Left renal pelvis (tissue), 4 donors: Measurements from ENCODE around the gene HMGCS1. TPM values are rescaled to one million over a fixed set of nuclear protein-coding genes. Genes with fewer than 3 reads are reported as not detected.
"Not testable (repeated sequence)": the region's sequence is repeated elsewhere in the genome, so short reads cannot be mapped to it uniquely, and the experiment has no call there.

Source experiments
- DNase-seq, 4 donors: peaks; one replicate each; pipeline ENCODE4 v3.0.0-alpha.2; 2013; ENCODE audit warnings: low read depth in 4 of 4, low spot score in 3 of 4
- polyA plus RNA-seq, 4 donors: library from polyadenylated mRNA; unstranded; fragments of 120-200 nt; gene quantifications; one replicate each; pipeline ENCODE4 v1.2.1, GENCODE V29; 2013; ENCODE audit not compliant: insufficient read length in 4 of 4

Gene HMGCS1
- polyA plus RNA-seq, 4 donors = 68.6 to 135 (median 121) TPM

GRCh38 chr5:43313854-43314457, 744 bp upstream of the HMGCS1 start:
- peak in 1 of 4 donors; percentile 17 for DNase-seq

DNA sequence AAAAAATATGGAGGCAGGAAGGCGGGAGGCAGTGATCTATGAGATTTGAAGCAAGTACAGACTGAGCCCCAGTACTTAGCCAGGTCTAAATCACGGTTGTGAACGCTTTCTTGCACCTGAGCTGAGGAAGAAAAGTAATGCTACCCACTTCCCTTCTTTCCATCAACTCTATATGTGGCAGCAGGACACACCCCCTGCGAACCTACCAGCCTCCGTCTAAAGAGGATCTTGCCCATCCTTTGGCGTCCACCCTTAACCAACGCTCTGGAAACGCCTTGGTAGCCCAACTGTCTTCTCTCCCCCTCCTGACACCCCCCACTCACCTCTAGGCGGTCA, 545 bp downstream of the HMGCS1 start:
- peak in 1 of 4 donors; percentile 55 for DNase-seq

DNA sequence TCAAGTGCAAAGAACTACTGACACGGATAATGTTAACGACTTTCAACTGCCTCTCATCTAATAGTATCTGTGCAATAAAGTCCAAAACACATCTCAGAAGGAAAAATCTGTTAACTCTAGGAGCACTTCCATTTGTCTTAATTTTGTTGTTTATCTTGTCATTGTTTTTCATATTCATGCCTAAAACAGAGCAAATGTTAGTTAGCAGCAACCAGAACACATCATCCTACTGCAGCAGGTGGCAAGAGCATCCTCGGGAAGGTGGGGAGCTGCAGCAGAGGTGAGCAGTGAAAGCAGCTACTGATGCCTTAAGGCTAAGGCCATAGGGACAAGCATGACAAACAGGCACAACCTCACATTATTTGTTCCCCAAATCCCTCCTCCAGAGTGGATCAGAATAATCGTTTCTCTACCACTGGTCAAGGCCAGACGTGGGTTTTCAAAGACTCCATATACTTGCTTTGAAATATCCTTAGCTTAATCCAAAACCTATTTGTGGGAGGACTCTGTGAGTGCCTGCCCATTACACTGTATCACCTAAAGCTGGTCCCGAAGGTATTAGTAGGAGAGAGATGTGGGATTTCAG, 1.0 kb downstream of the HMGCS1 start:
- DNase-seq = no peak

- DNase-seq = peak in 1 of 4 donors; percentile 24
Observed at GRCh38 chr5:43309637-43310036, 3.6 kb downstream of the HMGCS1 start.

GRCh38 chr5:43309122-43309521, 4.1 kb downstream of the HMGCS1 start:
- no peak for DNase-seq

DNA sequence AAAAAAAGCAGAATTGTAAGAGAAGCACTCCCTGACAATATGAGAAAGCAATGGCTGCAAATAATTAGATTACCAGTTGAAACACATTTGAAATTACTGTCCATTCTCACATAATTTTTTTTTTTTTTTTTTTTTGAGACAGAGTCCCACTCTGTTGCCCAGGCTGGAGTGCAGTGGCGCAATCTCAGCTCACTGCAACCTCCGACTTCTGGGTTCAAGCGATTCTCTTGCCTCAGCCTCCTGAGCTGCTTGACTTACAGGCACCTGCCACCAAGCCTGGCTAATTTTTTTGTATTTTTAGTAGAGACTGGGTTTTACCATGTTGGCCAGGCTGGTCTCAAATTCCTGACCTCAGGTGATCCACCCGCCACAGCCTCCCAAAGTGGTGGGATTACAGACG, 6.3 kb downstream of the HMGCS1 start:
- not testable (repeated sequence) for DNase-seq

DNA sequence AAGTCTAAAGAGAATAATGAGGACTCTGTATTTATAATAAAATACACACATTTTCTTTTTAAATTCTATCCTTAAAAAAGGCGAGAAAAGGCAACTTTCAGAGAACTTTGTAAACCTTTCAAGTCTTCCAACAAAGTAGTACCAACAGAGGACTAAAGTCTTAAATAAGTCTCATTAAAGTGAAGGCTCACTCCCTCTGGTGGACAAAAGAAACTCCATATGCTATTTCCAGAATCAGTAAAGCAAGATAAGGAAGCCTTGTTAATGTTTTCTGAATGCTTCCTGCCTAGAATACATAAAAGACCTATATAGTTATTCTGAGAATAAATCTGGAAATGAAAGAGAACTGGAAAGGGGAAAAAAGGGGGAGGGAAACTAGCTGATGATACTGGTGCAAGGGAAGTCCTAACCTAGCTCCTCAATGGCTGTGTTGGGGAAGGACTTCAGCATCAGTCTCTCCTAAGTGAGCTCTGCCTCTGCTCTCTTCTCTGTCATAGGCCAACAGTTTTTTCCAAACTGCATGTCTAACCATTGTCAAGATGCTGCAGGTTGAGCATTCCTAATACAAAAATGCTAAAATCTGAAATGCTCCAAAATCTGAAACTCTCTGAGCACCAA, 7.2 kb downstream of the HMGCS1 start:
- peak in 2 of 4 donors; percentile 53 to 70 for DNase-seq

GRCh38 chr5:43304525-43304924, 8.7 kb downstream of the HMGCS1 start:
- no peak for DNase-seq

DNA sequence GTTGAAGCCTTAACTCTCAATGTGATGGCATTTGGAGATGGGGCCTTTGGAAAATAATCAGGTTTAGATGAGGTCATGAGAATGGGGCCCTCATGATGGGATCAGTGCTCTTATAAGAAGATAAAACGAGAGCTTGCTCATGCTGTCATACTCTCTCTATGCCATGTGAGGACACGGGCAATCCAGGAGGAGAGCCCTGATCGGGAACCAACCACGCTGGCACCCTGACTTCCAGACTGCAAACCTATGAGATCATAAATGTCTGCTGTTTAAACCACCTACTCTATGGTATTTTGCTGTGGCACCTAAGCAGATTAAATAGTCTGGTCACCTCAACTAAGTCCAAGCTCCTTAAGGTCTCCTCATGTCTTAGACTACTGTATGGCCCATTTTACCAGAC, 10.0 kb downstream of the HMGCS1 start:
- DNase-seq = no peak

- DNase-seq = no peak
Observed at GRCh38 chr5:43302481-43302880, 10.7 kb downstream of the HMGCS1 start.

DNA sequence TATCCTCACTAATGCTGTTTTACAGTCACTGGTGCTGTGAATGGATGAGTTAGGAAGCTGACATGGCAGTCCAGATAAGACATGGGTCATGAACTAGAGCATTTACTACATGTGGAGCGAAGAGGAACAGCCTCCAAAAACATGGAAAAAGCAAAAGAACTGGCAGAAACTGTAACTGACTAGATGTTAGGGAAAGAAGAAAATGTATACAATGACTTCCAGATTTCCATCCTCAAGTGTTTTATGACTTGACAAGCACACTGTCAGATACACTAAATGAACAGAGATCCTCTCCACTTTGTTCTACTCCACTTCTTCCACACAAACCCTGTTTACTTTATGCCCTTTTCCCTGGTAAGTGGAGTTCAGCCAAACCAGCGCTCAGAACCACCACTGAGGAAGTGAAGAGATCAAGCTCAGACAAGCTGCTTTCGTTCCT, 11.5 kb downstream of the HMGCS1 start:
- DNase-seq = no peak

DNA sequence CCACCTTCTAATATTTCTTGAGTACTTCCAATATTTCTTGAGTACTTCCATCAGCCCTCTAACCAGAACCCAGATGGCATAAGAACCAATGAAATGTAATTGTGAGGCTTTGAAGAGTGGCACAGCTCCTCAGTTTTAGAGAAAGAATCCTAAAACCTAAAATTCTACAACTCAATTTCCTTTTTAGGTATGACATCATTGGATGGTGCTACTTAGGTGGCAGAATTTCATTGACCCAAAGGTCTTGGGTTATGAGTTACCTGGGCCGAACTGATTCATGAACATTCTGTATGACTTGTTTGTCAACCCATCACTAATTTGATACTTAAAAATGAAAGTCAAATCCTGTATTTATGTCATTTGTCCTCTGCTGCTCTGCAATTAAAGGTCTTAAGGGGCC, 13.1 kb downstream of the HMGCS1 start:
- DNase-seq = no peak

GRCh38 chr5:43298443-43298842, 14.8 kb downstream of the HMGCS1 start:
- DNase-seq = no peak

GRCh38 chr5:43296835-43297234, 16.4 kb downstream of the HMGCS1 start:
- DNase-seq = no peak

DNA sequence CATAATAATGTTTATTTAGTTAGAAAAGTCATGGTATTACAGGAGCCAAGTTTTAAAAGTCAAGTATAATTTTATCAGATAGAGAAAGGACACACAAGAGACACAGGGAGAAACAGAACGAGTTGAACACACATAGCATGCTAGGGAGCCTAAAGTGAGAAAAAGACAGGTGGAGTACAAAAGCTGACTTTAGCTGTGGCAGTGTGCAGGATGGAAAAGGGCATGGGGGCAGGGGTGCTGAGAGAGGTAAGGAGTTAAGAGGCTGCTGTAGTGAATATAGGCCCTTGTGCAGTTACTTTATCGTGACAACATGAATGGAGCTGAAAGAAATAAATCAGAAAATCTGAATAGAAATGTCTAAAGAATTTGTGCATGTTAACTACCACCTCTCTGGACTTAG, 18.0 kb downstream of the HMGCS1 start:
- no peak for DNase-seq

GRCh38 chr5:43294226-43294625, 19.0 kb downstream of the HMGCS1 start:
- no peak for DNase-seq

DNA sequence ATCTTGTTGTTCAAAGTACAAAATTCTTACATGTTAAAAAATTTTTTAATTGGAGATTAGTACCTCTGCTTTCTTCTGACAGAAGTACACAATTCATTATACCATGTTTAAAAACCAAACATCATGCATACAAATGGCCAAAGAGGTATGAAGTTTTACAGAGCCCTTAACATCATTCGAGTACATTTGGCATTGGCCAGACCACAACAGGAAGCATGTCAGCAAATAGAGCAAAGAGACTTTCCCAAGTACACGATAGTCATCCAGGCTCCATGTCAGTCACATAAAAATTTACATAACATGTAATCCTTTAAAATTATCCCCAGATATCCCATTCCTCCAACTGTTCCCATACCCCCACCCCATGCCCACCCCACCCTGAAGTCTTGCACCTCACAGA, 22.5 kb downstream of the HMGCS1 start:
- no peak for DNase-seq

- no peak for DNase-seq
Observed at GRCh38 chr5:43288269-43288831, 24.9 kb downstream of the HMGCS1 start.

DNA sequence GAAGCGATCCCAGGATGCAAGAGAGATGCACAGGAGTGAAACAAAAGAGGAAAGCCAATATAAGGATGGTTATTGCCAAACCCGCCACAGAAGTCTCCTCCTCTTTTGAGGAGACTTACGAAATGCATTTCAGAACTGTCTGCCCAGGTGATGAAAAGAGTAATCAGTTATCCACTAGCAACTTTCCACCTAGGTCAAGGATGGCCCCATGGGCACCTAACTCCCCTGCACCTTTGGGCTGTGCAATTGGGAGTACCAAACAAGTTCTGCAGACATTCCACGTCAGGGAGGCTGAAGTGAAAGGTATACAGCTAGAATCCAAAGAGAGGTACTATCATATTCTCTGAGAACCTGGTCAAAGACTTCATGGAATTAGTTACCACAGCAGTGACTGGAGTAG, 25.7 kb downstream of the HMGCS1 start:
- DNase-seq = no peak

DNA sequence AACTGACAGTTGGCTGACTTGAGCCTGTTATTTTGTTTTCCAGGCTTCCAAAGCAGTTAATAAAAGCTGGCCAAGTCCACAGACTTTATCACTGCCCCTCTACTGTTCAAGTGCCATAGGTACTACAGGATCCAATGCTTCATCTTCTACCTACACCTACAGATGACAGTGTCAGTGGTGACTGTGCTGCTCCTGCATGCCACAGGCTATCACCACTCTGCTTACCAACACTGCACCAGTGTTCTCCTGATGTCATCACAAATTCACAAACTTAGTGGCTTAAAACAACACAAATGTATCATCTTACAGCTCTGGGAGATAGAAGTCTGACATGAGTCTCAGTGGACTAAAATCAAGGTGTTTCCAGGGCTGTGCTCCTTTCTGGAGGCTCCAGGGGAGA, 26.6 kb downstream of the HMGCS1 start:
- no peak for DNase-seq

DNA sequence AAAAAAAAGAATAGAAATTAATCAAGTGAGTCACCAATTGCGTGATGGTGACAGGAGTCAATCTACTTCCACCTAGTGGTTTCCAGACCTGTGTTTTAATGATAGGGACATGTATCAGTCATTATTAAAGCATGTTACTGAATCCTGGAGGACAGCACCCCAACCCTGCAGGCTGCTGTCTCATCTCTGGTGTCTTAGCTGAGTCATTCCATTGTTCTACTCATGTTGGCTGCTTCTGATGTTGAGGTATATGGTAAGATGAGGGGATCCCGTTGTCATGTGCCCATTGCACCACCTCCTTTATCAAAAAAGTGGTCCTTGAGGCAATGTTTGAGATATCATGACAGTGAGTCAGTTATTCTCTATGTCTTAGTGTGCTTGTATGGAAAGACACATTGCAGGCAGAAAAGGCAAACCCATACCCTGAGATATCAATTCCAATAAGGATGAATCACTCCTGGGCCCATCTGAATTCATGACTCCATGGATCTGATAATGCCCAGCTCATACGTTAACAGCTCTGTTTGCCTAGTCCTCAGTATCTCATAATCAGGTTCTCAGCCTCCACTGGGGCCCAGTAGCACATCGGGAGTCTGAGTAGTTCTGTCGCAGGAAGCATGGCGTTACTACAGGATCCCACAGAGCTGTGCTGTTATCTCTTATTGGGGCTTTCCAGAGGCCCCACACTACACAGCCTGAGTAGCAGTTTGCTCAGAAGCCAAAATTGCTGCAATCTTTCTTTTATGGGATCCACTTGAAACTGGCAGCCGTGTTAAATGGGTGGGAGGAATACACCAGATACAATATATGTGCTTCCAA, 31.2 kb downstream of the HMGCS1 start:
- DNase-seq = no peak
